Measurements from ENCODE around the gene TMEM156. TPM values are rescaled to one million over a fixed set of nuclear protein-coding genes. Genes with fewer than 3 reads are reported as not detected.

Gene TMEM156
- total RNA-seq, 1 donor, result not detected

DNA sequence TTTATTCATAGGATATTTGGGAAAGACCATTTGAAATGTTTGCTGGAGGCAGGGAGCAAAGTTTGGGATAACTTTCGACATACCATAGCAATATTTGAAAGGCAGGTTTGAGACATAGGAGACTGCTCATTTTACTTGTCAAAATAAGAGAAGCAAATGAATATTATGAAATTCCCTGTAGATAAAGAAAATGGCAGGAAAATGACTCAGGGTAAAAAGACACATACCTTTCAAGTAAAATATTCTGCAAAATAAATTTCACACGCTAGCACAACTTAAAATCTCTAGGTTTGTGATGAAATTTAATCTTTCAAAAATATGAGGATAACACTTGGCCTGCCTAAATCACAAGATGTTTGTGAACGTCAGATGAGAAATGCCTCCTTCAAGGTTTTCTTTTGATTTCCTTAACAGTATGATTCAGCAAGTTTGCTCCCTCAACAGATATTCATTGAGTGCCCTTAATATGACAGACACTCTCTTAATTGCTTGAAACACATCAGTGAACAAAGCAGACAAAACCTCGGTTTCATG is 6.6 kb downstream of the TMEM156 start:
- H3K27ac ChIP-seq (ENCODE audit: low read depth, low read length), result peak overlapping the region; percentile 73
- peaks cover 10% of the 10 kb centered on the region for H3K4me1 ChIP-seq (ENCODE audit: insufficient read depth, low read length)
- H4K20me1 ChIP-seq (ENCODE audit: insufficient read depth, low read length), result no peaks in the 10 kb centered on the region
- H3K9me3 ChIP-seq (ENCODE audit: low read depth, low read length), result no peaks in the 10 kb centered on the region
- peak overlapping the region; percentile 32 for H2AFZ ChIP-seq (ENCODE audit: low read length)
- H3K79me2 ChIP-seq (ENCODE audit: insufficient read depth, low read length), result no peaks in the 10 kb centered on the region
- TF ChIP-seq, protein P1, sequence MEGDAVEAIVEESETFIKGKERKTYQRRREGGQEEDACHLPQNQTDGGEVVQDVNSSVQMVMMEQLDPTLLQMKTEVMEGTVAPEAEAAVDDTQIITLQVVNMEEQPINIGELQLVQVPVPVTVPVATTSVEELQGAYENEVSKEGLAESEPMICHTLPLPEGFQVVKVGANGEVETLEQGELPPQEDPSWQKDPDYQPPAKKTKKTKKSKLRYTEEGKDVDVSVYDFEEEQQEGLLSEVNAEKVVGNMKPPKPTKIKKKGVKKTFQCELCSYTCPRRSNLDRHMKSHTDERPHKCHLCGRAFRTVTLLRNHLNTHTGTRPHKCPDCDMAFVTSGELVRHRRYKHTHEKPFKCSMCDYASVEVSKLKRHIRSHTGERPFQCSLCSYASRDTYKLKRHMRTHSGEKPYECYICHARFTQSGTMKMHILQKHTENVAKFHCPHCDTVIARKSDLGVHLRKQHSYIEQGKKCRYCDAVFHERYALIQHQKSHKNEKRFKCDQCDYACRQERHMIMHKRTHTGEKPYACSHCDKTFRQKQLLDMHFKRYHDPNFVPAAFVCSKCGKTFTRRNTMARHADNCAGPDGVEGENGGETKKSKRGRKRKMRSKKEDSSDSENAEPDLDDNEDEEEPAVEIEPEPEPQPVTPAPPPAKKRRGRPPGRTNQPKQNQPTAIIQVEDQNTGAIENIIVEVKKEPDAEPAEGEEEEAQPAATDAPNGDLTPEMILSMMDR (IDR thresholded peaks at IDR 0.05; ENCODE audit: extremely low read depth, low read depth, low read length), result no peak
- peak overlapping the region; percentile 7 for H3K4me2 ChIP-seq (ENCODE audit: insufficient read depth, low read length)
- no peak overlapping the region for H3K4me3 ChIP-seq (ENCODE audit: insufficient read depth, low read length)
- peak; percentile 72 for DNase-seq (ENCODE audit: insufficient read length, low spot score, missing footprints)
- no peaks in the 10 kb centered on the region for H3K27me3 ChIP-seq (ENCODE audit: insufficient read depth, low read length)
- H3K36me3 ChIP-seq (ENCODE audit: insufficient read depth, low read length), result no peaks in the 10 kb centered on the region

DNA sequence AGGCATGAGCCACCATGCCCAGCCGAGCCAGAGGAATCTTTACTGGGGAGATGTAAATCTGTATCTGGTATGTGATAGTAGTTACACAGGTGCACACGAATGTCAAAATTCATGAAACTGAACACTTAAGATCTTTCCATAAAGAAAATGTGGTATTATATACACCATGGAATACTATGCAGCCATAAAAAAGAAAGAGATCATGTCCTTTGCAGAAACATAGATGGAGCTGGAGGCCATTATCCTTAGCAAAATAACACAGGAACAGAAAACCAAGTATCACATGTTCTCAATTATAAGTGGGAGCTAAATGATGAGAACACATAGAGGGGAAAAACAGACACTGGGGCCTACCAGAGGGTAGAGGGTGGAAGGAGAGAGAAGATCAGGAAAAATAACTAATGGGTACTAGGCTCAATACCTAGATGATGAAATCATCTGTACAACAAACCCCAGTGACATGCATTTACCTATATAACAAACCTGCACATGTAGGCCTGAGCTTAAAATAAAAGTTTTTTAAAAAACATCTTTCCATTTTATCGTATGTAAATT is 7.8 kb downstream of the TMEM156 start:
- TF ChIP-seq, protein P1 (IDR thresholded peaks at IDR 0.05; ENCODE audit: extremely low read depth, low read depth, low read length), result no peak
- Histone ChIP-seq H3K4me1 (ENCODE audit: insufficient read depth, low read length) (peaks cover 4% of the 10 kb centered on the region), H3K36me3 (ENCODE audit: insufficient read depth, low read length) (no peaks in the 10 kb centered on the region), H3K4me3 (ENCODE audit: insufficient read depth, low read length) (no peak overlapping the region), H2AFZ (ENCODE audit: low read length) (no peak overlapping the region), H4K20me1 (ENCODE audit: insufficient read depth, low read length) (no peaks in the 10 kb centered on the region), H3K27ac (ENCODE audit: low read depth, low read length) (no peak overlapping the region), H3K27me3 (ENCODE audit: insufficient read depth, low read length) (no peaks in the 10 kb centered on the region), H3K79me2 (ENCODE audit: insufficient read depth, low read length) (no peaks in the 10 kb centered on the region), H3K4me2 (ENCODE audit: insufficient read depth, low read length) (no peak overlapping the region), H3K9me3 (ENCODE audit: low read depth, low read length) (no peaks in the 10 kb centered on the region)
- no peak for DNase-seq (ENCODE audit: insufficient read length, low spot score, missing footprints)

DNA sequence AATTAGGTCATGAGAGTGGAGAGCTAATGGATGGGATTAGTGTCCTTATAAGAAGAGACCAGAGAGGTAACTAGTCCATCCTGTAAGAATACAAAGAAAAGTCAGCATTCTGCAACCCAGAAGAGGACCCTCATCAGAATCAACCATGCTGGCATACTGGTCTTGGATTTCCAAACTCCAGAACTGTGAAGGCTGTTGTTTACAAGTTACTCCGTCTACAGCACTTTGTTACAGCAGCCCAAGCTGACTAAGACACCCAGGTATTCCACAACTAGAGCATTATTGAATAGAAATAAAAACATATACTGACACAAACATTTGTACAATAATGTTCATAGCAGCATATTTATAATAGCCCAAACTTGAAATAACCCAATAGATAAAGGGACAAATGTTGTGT is 9.2 kb downstream of the TMEM156 start:
- H4K20me1 ChIP-seq (ENCODE audit: insufficient read depth, low read length), result no peaks in the 10 kb centered on the region
- no peak overlapping the region for H3K4me3 ChIP-seq (ENCODE audit: insufficient read depth, low read length)
- H3K79me2 ChIP-seq (ENCODE audit: insufficient read depth, low read length), result no peaks in the 10 kb centered on the region
- H3K27me3 ChIP-seq (ENCODE audit: insufficient read depth, low read length), result no peaks in the 10 kb centered on the region
- H3K4me1 ChIP-seq (ENCODE audit: insufficient read depth, low read length), result peaks cover 4% of the 10 kb centered on the region
- no peak overlapping the region for H2AFZ ChIP-seq (ENCODE audit: low read length)
- no peak overlapping the region for H3K4me2 ChIP-seq (ENCODE audit: insufficient read depth, low read length)
- no peak for DNase-seq (ENCODE audit: insufficient read length, low spot score, missing footprints)
- no peaks in the 10 kb centered on the region for H3K36me3 ChIP-seq (ENCODE audit: insufficient read depth, low read length)
- TF ChIP-seq, protein P1 (IDR thresholded peaks at IDR 0.05; ENCODE audit: extremely low read depth, low read depth, low read length), result no peak
- no peaks in the 10 kb centered on the region for H3K9me3 ChIP-seq (ENCODE audit: low read depth, low read length)
- H3K27ac ChIP-seq (ENCODE audit: low read depth, low read length), result no peak overlapping the region

DNA sequence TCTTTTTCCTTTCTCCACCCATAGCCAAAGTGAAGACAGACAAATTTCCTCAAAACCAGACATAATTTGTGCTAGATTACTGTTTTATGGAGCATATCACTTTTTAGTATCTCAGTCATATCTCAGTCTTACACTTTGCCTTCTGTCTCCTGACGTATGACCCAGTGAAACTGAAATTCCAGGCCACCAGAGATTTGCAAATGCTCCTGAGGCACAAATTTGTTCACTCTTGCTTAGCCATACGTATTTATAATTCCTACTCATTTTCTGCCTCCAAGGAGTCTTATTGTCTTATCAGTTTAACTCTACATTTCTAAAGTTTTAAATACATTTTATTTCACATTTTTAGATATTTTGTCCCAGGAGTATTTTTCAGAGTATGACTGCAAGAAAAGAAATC is 10.0 kb downstream of the TMEM156 start:
- no peak overlapping the region for H3K4me2 ChIP-seq (ENCODE audit: insufficient read depth, low read length)

More for the DNA sequence above, 10.0 kb downstream of the TMEM156 start:
- no peak for DNase-seq (ENCODE audit: insufficient read length, low spot score, missing footprints)
- Histone ChIP-seq H3K9me3 (ENCODE audit: low read depth, low read length) (no peaks in the 10 kb centered on the region), H3K27ac (ENCODE audit: low read depth, low read length) (no peak overlapping the region), H3K4me3 (ENCODE audit: insufficient read depth, low read length) (no peak overlapping the region), H4K20me1 (ENCODE audit: insufficient read depth, low read length) (no peaks in the 10 kb centered on the region), H3K36me3 (ENCODE audit: insufficient read depth, low read length) (no peaks in the 10 kb centered on the region), H3K79me2 (ENCODE audit: insufficient read depth, low read length) (no peaks in the 10 kb centered on the region), H3K27me3 (ENCODE audit: insufficient read depth, low read length) (no peaks in the 10 kb centered on the region), H2AFZ (ENCODE audit: low read length) (no peak overlapping the region), H3K4me1 (ENCODE audit: insufficient read depth, low read length) (peaks cover 4% of the 10 kb centered on the region)
- TF ChIP-seq, protein P1 (IDR thresholded peaks at IDR 0.05; ENCODE audit: extremely low read depth, low read depth, low read length), result no peak
